Stimulated activated CD4-positive, alpha-beta T cell treated with anti-CD3 and anti-CD28 coated beads, Interleukin-1b, Interleukin-23, amount 100 ng/mL, for 48 hours (primary cell): ENCODE data around the gene RNGTT.
"Not testable (repeated sequence)": the region's sequence is repeated elsewhere in the genome, so short reads cannot be mapped to it uniquely, and the experiment has no call there.

Source experiments
- DNase-seq: peaks from one replicate; pipeline ENCODE4 v3.0.0-alpha.2; 2020

RNGTT gene

DNA sequence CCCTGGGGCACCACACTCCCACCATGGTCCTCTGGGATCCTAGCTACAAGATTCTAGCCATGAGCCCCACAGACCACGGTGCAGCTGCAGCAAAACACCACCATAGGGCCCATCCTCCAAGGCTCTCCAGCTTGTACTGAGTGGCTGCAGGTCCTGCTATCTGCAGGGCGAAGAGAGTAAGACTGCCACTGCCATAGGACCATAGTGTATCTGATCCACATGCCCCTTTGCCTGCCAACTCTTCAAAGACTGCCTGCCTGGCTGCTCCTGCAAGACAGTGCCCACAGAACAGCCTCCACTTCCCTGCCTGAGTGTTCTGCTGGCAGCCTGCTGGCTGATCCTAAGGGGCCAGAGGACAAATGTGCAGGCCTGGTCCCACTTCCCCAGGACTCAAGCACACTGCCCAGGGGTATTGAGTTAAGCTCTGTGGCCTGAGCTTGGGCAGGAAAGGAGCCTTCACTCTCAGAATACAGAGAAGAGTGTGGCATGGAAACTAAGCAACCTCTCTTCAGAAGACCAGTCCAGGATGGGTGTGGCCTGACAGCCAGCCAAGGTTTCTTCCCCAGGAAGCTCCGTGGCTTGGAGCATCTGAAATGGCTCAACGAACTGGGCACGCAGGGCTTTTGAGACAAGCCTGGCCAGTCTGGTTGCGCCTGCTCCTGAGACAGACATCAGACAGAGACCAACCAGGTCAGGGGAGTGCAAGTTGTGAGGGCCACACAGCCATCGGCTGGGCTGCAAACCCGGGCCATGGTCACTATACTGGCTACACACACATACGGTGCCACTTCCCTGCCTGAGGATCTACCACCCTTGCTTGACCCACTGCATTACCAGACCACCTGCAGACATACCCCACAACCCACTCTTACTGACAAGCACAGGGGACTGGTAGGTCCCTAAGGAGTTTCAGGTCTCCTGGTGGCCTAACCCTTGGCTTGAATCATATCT lies 54.5 kb downstream of the RNGTT start:
- DNase-seq: no peak

DNA sequence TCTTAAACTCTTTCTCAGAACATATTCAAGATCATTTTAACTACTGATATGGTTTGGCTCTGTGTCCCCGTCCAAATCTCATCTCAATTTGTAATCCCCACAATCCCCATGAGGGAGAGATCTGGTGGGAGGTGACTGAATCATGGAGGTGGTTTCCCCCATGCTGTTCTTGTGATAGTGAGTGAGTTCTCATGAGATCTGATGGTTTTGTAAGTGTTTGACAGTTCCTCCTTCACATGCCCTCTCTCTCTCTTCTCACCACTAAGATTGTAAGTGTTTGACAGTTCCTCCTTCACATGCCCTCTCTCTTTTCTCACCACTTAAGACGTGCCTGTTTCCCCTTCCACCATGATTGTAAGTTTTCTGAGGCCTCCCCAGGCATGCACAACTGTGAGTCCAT lies 56.3 kb downstream of the RNGTT start:
- not testable (repeated sequence) for DNase-seq

DNA sequence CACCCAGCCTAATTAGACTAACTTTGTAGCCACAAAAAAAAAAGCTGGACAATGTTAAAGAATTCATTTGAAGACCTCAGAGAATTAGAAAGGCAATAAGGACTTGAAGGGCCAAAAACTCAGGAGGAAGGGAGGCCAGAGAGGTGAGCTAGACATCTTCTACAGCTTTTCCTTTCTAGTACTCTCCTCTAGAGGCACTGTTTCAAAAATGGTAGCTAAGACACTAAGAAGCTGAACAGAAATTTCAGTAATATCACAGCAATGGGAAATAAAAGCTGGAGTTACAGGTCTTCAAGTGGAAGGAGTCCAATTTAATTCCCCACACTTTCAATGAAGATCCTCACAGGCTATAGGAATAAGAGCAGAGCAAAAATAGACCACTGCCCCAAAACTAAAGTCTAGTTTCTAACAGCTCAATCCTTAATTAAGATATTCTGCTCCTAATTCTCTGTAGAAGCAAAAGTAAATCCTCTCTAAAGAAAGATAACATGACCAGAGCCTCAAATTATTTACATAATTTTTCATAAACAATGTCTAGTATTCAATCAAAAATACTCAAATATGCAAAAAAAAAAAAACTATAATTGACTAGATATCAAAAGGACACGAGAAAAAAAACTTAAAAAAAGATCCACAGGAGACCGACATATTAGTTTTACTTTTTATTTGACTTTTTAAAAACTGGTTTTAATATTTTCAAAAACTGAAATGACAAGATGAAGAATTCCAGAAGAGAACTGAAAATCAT lies 63.7 kb downstream of the RNGTT start:
- no peak for DNase-seq

DNA sequence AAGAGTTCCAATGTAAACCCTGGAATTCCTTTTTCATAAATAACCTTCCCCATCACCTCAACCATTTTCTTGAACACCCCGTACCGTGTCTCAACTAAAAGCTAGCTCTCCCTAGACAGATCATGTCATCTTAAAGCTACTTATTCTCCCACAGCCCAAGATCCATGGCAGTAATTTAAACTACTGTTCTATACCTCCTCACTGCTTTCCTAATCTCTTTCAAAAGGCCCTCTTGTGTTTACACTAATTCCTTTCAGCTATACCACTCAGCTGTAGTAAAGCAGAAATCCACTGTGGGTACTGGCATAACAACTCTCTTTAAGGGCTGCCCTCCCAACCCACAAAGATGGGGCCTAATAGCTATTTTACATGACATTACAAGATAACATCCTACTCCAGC lies 67.5 kb downstream of the RNGTT start:
- no peak for DNase-seq

DNA sequence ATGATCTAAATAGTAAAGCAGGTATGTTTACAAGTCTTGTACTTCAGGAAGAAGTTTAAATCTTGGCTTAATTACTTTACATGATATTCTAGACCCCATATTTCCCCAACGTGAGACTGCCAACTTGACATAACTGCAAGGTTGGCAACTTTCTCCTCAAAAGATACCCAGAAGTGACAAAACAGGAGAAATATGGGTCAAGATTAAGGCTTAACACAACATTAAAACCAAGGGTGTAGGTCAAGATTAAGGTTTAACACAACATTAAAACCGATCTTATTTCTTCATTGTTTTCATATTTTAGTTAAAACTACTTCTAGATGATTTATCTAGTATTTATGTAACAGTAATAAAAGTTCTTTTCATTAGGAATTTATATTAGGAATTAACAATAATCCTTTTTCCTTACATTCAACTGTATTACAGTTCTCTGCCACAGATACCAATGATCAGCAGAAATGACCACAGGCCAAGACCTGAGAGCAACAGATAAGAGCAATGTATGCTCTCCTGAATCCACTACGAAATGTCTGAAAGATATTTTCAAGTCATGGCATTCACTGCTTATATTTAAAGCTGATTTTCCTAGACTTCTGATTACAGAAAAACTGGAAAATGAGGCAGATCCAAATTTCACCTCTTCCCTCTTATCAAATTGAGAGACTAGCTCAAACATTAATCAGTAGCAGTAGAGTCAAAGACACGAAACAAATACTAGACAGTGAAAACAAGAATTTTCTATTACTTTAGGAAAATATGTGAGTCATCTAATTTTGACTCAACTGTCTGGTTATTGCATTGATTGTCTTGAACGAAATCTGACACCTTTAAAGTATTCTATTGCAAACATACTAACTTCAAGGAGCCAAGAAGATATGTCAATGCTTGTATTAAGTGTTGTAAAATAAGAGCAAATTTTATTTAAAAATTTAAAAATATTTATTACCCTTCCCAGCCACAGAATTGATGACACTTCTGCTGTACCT lies 72.3 kb downstream of the RNGTT start:
- DNase-seq: no peak

DNA sequence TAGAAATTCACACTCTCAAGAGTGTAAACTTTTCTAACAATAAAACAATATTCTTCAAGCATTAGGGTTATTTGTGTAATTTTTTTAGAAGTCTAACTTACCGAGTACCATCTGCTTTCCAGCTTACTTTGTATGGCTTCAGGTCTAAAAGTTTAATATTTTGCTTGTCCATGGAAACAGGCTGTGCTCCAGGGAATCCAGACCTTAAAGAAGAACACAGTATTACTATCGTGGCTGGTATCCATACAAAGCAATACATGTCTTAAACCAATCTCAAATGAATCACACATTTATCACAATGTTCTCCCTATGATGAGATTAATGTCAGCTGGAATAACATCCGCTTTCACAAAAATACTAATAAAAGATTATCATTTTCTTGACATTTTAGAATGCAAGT lies 73.0 kb downstream of the RNGTT start:
- no peak for DNase-seq

DNA sequence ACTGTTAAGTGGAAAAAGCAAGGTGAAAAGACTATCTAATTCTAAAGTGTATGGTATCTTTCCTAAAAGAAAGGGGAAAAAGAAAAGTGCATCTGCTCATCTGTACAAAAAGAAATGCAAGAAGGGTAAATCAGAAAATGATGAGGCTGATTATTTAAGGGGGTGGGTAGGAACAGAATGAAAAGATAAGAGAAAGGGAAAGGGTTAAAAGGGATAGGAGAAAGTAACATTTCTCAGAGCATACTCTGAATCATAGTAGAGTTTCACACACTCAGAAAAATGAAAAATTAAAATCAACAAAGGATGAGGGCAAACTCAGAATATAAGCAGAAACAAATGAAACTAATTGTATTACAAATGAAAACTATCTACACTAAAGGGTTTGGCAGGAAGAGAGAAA lies 79.1 kb downstream of the RNGTT start:
- no peak for DNase-seq

DNA sequence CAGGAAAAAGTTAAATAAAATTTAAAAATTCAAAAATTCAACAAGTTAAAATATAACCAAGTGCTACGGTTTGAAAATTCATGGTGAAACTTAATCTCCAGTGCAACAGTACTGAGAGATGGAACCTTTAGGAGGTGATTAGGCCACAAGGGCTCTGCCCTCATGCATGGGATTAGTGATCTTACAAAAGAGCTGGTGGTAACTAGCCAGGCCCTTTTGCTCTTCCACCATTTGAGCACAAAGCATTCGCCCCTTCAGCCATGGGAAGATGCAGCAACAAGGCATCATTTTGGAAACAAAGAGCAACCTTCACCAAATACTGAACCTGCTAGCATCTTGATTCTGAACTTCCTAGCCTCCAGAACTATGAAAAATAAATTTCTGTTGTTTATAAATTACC lies 80.9 kb downstream of the RNGTT start:
- DNase-seq: no peak

DNA sequence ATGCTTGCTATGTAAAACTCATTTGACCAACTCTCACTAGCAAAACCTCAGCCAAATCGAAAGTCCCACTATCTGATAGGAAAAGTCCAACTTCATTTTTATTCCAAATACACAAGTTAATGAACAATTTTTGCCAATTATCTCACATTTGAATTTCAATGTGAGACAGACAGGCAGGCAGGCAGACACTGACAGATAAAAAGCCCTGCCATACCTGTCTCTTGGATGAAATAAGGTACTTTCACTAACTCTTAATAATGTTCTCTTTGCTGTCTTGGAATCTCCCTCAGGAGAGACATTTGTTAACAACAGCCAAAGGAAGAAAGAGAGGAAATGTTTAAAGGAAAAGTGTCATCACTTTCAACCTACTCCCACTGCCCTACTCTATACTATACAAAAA lies 82.0 kb downstream of the RNGTT start:
- no peak for DNase-seq

DNA sequence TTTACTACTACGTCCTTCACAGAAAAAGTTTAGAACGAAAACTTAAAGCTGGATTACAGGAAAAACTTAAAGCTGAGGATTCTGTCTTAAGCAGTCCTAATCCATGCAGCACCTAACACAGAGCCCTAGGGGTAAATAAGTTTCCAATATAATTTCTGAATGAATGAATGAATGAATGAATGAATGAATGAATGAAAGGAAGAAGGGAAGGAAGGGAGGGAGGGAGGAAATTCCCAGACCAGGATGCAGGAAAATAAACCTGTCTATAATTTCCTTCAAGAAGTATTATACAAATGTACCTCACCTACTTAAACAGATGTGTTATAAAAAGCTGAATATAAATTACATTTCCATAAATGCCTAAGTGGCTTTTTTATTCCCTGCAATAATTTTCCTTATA lies 83.4 kb downstream of the RNGTT start:
- DNase-seq: no peak

DNA sequence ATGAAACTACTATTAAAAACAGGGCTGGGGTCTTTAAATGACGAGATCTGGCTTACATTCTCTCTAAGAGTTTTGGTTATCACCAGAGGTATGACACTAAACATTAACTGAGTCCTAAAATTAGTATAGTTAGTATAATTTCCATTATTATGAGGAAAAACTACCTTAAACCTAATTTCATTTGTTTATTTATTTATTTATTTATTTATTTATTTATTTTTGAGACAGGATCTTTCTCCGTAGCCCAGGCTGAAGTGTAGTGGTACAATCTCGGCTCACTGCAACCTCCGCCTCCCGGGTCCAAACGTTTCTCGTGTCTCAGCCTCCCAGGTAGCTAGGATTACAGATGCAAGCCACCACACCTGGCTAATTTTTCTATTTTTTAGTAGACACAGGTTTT lies 85.5 kb downstream of the RNGTT start:
- DNase-seq: no peak

DNA sequence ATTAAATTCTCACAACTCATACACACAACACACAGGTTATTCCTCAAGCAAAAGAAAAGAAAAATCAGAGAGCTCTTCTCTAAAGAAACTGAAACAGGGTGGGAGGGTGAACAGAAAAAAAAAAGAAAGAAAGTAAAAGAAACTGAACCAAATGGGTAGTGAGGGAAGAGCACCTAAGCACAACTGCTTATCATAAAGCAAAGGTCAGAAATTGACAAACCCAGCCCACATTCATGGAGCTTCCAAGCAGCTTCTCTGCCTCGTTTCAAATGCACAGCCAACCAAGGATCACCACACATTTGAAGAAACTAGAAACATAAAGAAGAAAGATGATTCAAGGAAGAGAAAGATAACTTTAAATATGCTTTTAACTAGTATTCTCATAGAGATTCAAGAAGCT lies 90.5 kb downstream of the RNGTT start:
- no peak for DNase-seq

DNA sequence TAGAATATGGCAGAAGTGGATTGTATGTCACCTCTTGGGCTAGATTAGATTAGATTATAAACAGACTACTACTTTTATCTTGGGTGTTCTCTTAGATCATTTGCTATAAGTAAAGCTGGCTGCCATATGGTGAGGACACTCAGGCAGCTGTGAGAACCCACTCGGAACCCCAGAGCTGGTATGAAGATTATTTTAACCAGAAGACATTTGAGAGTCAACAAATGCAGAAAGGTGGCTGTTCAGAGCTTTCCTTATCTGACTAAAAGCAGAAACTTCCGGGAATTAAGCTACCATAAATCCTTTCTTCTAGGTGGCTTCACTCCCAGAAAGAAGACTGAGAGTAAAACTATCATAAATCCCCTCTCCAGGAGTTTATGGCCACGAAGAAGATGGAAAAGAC lies 91.9 kb downstream of the RNGTT start:
- DNase-seq: no peak

DNA sequence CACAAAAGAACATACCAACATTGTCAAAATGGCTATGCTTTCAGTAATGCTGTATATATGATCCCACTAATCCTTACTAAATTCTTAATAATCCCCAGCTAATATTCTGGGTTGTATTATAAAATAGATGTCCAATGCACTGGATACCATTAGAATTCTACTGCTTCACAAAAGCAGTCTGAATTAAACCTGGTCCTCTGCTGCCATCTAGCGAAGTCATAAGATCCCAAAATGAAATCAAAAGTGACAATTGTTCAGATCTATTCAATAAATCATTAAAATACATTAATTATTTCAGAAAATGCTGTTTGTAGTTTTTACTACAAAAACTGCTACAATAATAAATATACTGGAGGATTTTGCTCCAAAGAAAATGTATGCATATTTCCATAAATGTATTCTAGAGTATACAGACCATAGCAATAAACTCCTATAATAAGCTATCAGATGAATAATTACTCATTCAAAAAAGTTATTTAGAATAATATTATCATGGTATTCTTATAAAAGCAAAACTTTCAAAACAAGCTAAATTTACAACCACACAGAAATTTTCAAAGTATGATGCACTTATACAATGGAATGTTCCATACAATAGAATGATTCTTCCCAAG lies 92.6 kb downstream of the RNGTT start:
- peak; percentile 1 for DNase-seq

DNA sequence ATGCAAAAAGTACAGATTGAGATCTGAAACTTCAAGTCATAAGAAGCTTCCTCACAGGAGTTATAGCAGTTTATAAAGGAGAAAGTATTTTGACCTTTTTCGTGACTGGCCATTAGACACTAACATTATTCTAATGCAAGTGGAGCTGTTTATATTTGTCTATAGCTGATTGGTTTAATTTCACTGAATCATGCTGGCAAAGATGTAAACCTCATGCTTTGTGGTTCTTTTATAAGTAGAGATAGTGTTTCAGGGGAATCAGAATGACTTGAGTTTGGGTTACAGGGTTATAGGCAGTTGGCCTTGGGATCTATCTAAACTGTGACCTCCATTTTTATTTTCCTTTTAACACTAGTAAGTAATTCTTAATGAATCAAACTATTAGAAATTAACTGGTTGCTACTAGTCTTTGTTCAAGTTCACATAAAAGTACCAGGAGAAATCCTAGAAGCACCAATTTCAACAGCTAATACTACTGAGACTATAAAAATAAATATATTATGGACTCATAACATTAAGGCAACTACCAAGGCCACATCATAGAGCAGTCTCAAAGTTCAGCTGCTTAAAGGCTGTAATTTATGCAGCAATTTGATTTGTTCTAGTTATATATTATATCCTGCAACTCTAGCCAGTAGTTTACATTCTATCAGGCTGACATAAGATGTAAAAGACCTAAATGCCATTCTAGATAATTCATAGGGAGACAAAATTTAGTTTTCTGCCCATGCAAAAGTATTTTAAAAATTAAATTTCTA lies 94.0 kb downstream of the RNGTT start:
- no peak for DNase-seq

DNA sequence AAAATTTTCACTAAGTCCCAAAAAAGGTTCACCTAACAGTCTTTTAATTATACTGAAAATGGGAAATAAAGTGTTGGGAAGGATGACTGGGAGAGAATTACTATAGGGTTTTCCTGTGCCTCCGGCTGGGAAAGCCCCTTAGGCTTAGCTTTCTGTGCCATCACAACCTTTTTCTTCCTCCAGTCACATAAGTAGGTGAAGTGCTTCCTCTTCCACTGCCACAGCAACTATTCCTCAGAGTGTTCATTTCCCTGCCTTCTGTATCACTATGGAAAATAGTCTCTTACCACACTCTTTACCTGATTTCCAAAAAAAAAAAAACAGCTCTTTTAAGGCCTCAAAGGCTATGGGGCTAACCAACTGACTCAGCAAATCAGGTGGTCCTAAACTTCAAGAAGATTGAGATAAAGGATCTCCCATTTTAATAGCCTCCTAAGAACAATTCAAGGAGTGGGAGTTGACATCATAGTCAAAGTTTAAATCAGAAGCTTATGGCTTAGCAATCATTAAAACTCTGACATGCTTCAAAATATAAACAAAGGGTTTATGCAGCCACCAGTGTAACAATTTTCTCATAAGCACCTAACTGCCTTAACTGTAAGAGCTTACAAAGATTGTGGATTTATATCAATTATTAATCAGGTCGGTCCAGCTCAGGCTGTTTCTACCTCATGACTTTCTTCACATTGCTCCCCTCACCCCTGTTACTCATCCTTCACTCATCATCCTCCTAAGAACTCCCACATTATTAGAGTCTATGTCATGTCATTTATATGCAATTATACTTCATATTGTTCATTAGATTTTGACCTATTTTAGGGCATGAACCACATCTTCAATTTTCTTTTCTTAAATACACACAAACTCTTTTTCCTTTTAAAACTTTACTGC lies 95.3 kb downstream of the RNGTT start:
- DNase-seq: no peak

DNA sequence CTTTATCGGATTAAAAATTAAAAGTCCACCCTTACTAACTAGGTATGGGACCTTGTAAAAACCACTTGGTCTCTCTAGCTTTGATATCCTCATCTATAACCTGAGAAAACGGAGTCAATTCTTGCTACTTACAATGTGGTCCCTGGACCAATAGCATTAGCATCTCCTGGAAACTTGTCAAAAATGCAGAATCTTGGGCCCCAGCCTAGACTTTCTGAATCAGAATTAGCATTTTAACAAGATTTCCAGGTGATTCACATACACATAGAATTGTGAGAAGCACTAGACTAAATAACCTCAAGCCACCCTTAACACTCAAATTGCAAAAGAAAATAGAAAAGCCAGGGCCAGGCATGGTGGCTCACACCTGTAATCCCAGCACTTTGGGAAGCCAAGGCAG lies 96.6 kb downstream of the RNGTT start:
- no peak for DNase-seq

DNA sequence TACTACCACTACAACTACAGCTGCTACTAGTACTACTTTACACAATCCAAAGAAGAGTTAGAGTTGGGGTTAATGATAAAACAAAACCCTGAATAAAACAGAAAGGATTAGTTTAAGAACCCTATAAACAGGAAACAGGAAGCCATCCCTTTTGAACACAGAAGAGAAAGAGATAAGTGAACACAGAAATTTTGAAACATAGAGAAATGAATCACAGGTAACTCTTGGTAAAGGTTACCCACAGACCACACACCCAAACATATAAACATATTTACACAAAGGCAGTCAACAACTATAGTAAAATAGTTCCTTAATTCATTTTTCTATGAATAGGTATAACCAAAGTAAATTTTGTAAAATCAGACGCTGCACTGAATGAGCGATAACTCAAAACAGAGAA lies 98.1 kb downstream of the RNGTT start:
- DNase-seq: no peak

DNA sequence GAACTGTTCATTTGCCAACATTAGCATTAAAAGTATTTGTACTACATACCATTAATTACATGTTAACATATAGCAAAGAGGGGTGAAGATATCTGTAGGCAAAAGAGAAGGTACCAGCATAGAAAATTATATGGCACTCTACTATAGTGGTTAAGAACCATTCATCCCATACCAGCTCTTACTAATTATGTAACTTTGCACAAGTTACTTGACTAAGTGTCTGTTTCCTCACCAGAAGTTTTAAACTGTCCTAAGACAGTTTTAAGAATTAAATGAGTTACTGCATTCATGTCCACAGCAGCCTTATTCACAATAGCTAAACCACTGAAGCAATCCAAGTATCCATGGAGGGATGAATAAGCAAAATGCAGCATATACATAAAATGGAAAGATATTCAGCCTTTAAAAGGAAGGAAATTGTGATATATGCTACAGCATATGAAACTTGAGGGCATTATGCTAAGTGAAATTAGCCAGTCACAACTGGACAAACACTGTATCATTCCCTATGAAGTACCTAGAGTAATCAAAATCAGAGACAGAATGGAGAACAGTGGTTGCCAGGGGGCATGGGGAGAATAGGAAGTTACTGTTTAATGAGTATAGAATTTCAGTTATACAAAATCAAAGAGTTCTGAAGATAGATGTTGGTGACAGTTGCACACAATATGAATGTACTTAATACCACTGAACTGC lies 98.9 kb downstream of the RNGTT start:
- no peak for DNase-seq

DNA sequence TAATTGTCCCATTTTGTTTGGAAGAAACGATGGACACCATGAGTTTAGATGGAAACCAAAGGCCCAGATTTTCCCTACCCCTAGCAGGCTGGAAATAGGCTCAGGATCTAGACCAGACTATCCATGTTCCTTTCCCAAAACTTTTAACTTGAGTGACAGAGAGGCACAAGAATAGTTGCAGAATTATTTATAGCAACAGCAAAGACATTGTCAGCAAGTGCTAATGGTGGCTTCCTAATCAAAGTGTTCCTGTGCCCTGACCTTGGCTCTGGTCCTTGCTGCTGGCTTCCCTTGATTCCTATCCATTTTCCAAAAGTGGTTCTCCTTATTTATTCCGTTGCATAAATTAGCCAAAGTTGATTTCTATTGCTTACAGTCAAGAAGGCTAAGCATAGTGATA lies 103.1 kb downstream of the RNGTT start:
- DNase-seq: no peak
